Neutrophil (primary cell): ENCODE measurements around the gene OSBPL3.

Source experiments
- H3K27ac ChIP-seq: fragments of 200-600 bp; sonication (generic); 2 replicates; pipeline ENCODE4 v1.5.1; 2016; ENCODE audit warnings: mild to moderate bottlenecking, moderate library complexity
- H3K27me3 ChIP-seq: fragments of 200-600 bp; sonication (generic); 2 replicates; pipeline ENCODE4 v1.6.0; 2016; ENCODE audit warnings: mild to moderate bottlenecking
- H3K36me3 ChIP-seq: fragments of 200-600 bp; sonication (generic); 2 replicates; pipeline ENCODE4 v1.5.1; 2017
- H3K4me1 ChIP-seq, 2 experiments: fragments of 200-600 bp in 1 of 2; sonication (generic) in 1 of 2; 1 replicate in 1 of 2; 2 replicates in 1 of 2; pipeline versions ENCODE4 v1.5.1 to v1.6.1; 2013 to 2016; ENCODE audit warnings: low read depth in 1 of 2, low read length in 1 of 2, mild to moderate bottlenecking in 1 of 2, moderate library complexity in 1 of 2; ENCODE audit not compliant: control insufficient read depth in 1 of 2, insufficient read depth in 1 of 2
- H3K4me3 ChIP-seq, 2 experiments: fragments of 200-600 bp in 1 of 2; sonication (generic) in 1 of 2; 1 replicate in 1 of 2; 2 replicates in 1 of 2; pipeline ENCODE4 v1.5.1; 2013 to 2016; ENCODE audit warnings: low read depth in 1 of 2, low read length in 1 of 2, mild to moderate bottlenecking in 1 of 2, moderate library complexity in 1 of 2
- H3K9me3 ChIP-seq: fragments of 200-600 bp; sonication (generic); 2 replicates; pipeline ENCODE4 v1.5.1; 2016
- TF ChIP-seq, protein P1 (sequence below): fragments of 200-600 bp; sonication (generic); IDR thresholded peaks from 2 replicates; pipeline ENCODE4 v1.5.1; 2016; ENCODE audit warnings: antibody characterized with exemption

Gene OSBPL3

DNA sequence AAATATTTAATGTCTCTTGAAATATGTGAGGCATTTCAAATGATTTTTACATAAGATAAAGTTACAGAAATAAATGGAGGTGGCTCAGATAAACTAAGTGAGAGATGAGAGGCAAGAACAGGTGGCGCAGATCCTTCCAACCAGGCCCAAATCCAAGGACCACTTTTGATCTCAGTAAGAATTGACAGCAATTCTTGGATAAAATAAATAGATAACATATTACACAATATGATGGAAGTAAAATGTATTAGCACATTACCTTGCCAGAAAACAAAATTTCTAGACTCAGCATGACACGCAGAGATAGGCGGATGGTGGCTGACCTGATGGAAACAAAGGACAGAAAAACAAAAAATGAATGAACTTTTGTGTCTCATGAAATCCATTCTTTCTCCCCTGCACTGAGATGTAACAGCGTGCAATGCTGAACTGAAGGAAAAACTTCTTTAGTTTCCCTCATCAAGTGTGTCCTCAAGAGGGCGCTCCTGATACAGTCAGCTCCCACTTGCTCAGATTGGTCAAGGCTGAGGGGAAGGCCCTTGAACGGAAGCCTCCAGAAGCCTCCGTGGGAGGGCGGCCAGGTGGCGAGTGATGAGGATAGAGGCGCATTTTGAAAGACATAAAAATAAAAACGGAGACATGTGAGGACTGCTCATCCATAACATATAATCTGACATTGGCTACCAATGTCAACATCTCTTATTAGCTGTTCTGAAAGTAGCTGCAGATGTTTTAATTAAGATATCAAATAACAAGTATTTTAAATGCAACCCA is 159.9 kb downstream of the OSBPL3 start:
- Histone ChIP-seq H3K4me3 (no peak overlapping the region), H3K27ac (no peak overlapping the region), H3K36me3 (no peaks in the 10 kb centered on the region), H3K27me3 (no peaks in the 10 kb centered on the region), H3K9me3 (no peaks in the 10 kb centered on the region), H3K4me1 (peaks cover 7 to 11% of the 10 kb centered on the region in 2 experiments)
- TF ChIP-seq, protein P1, sequence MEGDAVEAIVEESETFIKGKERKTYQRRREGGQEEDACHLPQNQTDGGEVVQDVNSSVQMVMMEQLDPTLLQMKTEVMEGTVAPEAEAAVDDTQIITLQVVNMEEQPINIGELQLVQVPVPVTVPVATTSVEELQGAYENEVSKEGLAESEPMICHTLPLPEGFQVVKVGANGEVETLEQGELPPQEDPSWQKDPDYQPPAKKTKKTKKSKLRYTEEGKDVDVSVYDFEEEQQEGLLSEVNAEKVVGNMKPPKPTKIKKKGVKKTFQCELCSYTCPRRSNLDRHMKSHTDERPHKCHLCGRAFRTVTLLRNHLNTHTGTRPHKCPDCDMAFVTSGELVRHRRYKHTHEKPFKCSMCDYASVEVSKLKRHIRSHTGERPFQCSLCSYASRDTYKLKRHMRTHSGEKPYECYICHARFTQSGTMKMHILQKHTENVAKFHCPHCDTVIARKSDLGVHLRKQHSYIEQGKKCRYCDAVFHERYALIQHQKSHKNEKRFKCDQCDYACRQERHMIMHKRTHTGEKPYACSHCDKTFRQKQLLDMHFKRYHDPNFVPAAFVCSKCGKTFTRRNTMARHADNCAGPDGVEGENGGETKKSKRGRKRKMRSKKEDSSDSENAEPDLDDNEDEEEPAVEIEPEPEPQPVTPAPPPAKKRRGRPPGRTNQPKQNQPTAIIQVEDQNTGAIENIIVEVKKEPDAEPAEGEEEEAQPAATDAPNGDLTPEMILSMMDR, result no peak

DNA sequence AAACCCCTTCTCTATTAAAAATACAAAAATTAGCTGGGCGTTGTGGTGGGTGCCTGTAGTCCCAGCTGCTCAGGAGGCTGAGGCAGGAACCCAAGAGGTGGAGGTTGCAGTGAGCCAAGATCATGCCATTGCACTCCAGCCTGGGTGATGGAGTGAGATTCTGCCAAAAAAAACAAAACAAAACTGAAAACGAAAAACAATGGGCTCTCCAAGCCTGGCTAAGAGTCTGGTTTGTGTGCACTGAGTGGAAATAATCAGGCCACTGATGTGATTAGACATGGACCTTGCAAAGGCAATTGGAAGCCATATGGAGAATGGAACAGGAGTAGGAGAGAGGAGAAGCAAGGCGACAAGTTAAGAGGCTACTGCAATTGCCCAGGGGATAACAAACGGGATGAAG is 162.6 kb downstream of the OSBPL3 start:
- no peak overlapping the region for H3K4me3 ChIP-seq
- no peak overlapping the region for H3K27ac ChIP-seq
- no peaks in the 10 kb centered on the region for H3K36me3 ChIP-seq
- peaks cover 7 to 11% of the 10 kb centered on the region in 2 experiments for H3K4me1 ChIP-seq
- TF ChIP-seq, protein P1, result no peak
- H3K27me3 ChIP-seq, result no peaks in the 10 kb centered on the region
- H3K9me3 ChIP-seq, result no peaks in the 10 kb centered on the region

DNA sequence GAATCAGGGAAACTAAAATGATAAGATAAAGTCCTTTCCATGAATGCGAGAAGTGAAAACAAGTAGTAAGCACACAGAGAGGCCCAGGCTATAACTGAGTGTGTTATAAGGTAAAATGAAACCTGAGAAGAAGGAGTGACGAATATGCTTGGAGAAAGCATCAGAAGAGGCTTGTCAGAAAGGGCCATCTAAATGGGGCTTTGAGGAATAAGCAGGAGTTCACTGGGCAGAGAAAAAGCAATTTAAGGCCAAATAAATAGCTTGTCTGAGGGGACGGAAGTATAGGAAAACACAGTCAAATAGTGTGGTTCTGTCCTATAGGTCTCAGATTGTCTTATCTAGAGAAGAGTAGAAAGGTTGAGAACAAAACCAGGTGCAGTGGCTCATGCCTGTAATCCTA is 163.1 kb downstream of the OSBPL3 start:
- Histone ChIP-seq H3K27ac (no peak overlapping the region), H3K9me3 (no peaks in the 10 kb centered on the region), H3K27me3 (no peaks in the 10 kb centered on the region), H3K4me3 (no peak overlapping the region), H3K36me3 (no peaks in the 10 kb centered on the region), H3K4me1 (peaks cover 7 to 11% of the 10 kb centered on the region in 2 experiments)
- TF ChIP-seq, protein P1, result no peak

DNA sequence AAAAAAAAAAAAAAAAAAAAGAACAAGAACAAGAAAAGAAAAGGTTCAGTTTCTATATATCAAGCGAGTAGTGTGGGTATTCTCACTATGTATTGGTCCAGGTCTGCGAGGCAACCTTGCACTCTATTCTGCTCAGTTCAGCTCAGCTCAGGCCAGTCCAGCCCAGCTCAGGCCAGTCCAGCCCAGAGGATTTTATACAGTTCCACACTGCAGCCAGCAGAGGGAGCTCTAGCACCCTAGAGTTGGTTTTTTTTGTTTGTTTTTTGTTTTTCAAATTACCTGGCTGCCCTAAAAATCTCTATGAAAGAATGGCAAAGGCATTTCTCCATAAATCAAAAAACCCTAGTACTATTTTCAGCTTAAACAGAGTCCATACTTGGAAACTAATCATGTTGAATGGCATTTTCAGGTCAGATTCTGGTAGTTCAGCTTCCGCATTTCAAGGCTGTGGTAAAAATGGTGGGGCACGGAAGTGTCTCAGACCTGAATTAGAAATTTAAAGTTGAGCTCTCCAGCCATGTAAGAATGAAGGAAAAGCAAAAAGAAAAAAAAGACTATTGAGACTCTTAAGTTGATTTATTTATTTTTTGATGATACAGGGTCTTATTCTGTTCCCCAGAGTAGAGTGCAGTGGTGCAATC is 167.6 kb downstream of the OSBPL3 start:
- H3K36me3 ChIP-seq, result no peaks in the 10 kb centered on the region
- no peaks in the 10 kb centered on the region for H3K27me3 ChIP-seq
- no peaks in the 10 kb centered on the region for H3K4me1 ChIP-seq
- H3K9me3 ChIP-seq, result no peaks in the 10 kb centered on the region
- no peak overlapping the region for H3K4me3 ChIP-seq
- TF ChIP-seq, protein P1, result peak; percentile 71
- H3K27ac ChIP-seq, result no peak overlapping the region

DNA sequence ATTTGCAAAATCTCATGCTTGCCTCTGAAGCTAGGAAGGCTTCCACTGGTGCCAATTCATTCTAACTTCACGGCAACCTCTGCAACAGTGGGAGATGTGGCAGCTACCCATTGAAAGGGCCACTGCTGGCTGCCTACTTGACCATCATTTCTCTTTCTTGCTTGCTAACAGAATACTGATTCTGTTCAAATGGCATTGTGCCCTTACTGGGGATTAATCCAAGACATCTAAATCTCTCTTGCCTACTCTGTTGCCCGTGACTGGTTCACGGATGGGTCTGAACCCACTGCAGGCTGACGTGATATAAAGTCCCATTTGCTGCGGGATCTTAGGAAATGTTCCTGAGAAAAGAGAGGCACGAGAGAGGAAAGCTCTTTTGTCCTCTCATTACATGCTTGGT is 171.5 kb downstream of the OSBPL3 start:
- Histone ChIP-seq H3K27me3 (no peaks in the 10 kb centered on the region), H3K4me3 (no peak overlapping the region), H3K36me3 (no peaks in the 10 kb centered on the region), H3K27ac (no peak overlapping the region), H3K9me3 (no peaks in the 10 kb centered on the region), H3K4me1 (no peaks in the 10 kb centered on the region)
- TF ChIP-seq, protein P1, result no peak
